Prostate gland (tissue), 2 donors: ENCODE results near the gene EXTL1. TPM values are rescaled to one million over a fixed set of nuclear protein-coding genes. Genes with fewer than 3 reads are reported as not detected.

Experiments
- DNase-seq: peaks from one replicate; pipeline ENCODE4 v3.0.0-alpha.2; 2019; ENCODE audit warnings: low spot score
- H3K27ac ChIP-seq, 2 donors: fragments of 200-600 bp; sonication (generic); 2 replicates each; pipeline ENCODE4 v1.5.1; 2017 to 2019
- H3K27me3 ChIP-seq: fragments of 200-600 bp; sonication (generic); replicated peaks from 2 replicates; pipeline ENCODE4 v1.5.1; 2019; ENCODE audit not compliant: insufficient read depth
- H3K36me3 ChIP-seq, 2 donors: fragments of 200-600 bp; sonication (generic); 1 replicate in 1 of 2; 2 replicates in 1 of 2; pipeline versions ENCODE4 v1.5.1 to v1.8.1; 2017 to 2019
- H3K4me1 ChIP-seq: fragments of 200-600 bp; sonication (generic); replicated peaks from 2 replicates; pipeline ENCODE4 v1.5.1; 2019
- H3K4me3 ChIP-seq, 2 donors: fragments of 200-600 bp; sonication (generic); 2 replicates each; pipeline ENCODE4 v1.5.1; 2017 to 2019
- H3K9me3 ChIP-seq: fragments of 200-600 bp; sonication (generic); 2 replicates; pipeline ENCODE4 v1.5.1; 2017
- POLR2A ChIP-seq: fragments of 450-650 bp; IDR thresholded peaks from one replicate; pipeline ENCODE4 v1.6.1; 2016; ENCODE audit warnings: antibody characterized with exemption, mild to moderate bottlenecking
- POLR2AphosphoS5 ChIP-seq: sonication (generic); formaldehyde crosslinking; IDR thresholded peaks from one replicate; pipeline ENCODE4 v1.6.1; 2017; ENCODE audit warnings: antibody characterized with exemption
- WGBS: methylation state at CpG from one replicate; pipeline ENCODE4 v1.1.5; 2018; 5-methylcytosine and 5-hydroxymethylcytosine counted together
- intact Hi-C: fragments of 100-400 bp; cut with DNase I; formaldehyde crosslinking; loops from one replicate; pipeline ENCODE4 v1.14.2; 2022
- total RNA-seq, 2 donors: library from RNA; depleted of rRNA; stranded (reverse); fragments of >200 nt; gene quantifications; one replicate each; pipeline ENCODE4 v1.1.0, GENCODE V29; 2016
- TF ChIP-seq, protein P1 (sequence below), 4 experiments: fragments of 200-600 bp in 2 of 4; fragments of 450-650 bp in 2 of 4; sonication (generic) in 2 of 4; IDR thresholded peaks; 1 replicate in 3 of 4; 2 replicates in 1 of 4; pipeline ENCODE4 v1.5.1; 2016 to 2019; ENCODE audit warnings: antibody characterized with exemption in 4 of 4, mild to moderate bottlenecking in 2 of 4, moderate library complexity in 2 of 4

EXTL1 gene
- total RNA-seq, 2 donors from 2014 or later = 3.2 TPM; not detected in 1

DNA sequence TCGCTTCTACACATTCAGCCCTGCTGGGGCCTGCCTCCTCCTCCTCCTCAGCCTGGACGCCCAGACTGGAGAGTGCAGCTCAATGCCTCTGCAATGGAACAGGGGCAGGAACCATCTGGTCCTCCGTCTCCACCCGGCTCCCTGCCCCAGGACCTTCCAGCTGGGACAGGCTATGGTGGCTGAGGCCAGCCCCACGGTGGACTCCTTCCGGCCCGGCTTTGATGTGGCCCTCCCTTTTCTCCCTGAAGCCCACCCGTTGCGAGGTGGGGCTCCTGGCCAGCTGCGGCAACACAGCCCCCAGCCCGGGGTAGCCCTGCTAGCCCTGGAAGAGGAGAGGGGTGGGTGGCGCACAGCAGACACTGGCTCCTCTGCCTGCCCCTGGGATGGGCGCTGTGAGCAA, 1.4 kb downstream of the EXTL1 start:
- intact Hi-C loops = no loop called here
- H3K4me1 ChIP-seq = no peaks in the 10 kb centered on the region
- no peaks in the 10 kb centered on the region for H3K9me3 ChIP-seq
- H3K27me3 ChIP-seq = no peaks in the 10 kb centered on the region
- WGBS = 84% methylated on average over 13 of the region's 13 CpGs
- TF ChIP-seq POLR2A (no peak), POLR2AphosphoS5 (no peak)
- TF ChIP-seq, protein P1, sequence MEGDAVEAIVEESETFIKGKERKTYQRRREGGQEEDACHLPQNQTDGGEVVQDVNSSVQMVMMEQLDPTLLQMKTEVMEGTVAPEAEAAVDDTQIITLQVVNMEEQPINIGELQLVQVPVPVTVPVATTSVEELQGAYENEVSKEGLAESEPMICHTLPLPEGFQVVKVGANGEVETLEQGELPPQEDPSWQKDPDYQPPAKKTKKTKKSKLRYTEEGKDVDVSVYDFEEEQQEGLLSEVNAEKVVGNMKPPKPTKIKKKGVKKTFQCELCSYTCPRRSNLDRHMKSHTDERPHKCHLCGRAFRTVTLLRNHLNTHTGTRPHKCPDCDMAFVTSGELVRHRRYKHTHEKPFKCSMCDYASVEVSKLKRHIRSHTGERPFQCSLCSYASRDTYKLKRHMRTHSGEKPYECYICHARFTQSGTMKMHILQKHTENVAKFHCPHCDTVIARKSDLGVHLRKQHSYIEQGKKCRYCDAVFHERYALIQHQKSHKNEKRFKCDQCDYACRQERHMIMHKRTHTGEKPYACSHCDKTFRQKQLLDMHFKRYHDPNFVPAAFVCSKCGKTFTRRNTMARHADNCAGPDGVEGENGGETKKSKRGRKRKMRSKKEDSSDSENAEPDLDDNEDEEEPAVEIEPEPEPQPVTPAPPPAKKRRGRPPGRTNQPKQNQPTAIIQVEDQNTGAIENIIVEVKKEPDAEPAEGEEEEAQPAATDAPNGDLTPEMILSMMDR (IDR thresholded peaks at IDR 0.05) = no peak
- no peak for DNase-seq
- H3K4me3 ChIP-seq = no peak overlapping the region
- no peaks in the 10 kb centered on the region for H3K36me3 ChIP-seq
- no peak overlapping the region for H3K27ac ChIP-seq

DNA sequence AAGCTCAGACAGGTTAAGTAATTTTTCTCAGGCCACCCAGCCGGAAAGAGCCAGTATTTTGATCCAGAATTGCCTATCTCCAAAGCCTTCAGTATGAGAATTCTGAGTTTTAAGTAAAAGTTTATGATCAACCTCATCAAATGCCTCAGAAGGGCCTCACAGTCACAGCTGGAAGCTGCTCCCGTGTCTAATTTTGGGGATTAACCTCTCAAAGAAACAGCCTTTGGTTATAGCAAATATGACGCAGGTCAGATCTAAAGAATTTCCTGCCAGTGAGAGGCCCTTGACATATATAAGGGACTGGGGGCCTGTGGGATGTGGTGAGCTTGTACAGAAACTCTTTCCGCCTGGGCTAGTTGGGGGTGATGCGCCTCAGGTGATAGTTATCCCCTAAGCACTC, 2.3 kb downstream of the EXTL1 start:
- 91% methylated on average over 5 of the region's 5 CpGs for WGBS
- no peaks in the 10 kb centered on the region for H3K36me3 ChIP-seq
- no peaks in the 10 kb centered on the region for H3K4me1 ChIP-seq
- H3K27me3 ChIP-seq = no peaks in the 10 kb centered on the region
- no peak for DNase-seq
- no peaks in the 10 kb centered on the region for H3K9me3 ChIP-seq
- no peak overlapping the region for H3K4me3 ChIP-seq
- no peak overlapping the region for H3K27ac ChIP-seq
- TF ChIP-seq, protein P1 (IDR thresholded peaks at IDR 0.05) = no peak
- intact Hi-C loops = no loop called here

DNA sequence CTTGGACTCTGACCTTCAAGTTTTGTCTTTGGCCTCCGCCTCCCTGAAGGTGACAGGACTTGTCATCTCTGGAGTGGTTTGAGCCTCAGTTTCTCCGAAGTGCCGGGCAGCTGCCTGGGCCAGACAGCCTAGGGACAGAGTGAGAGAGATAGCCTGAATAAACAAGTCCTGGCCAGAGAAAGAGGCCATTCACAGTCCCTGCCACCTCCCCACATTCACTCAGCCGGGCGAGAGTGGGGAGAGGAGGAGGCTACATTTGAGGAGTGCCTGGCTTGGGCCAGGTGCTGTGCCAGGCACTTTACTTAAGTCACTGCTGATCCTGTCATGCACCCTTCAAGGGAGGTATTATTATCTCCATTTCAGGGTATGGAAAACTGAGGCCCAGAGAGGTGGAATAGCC, 3.5 kb downstream of the EXTL1 start:
- no peak overlapping the region for H3K27ac ChIP-seq
- no peaks in the 10 kb centered on the region for H3K9me3 ChIP-seq
- H3K4me1 ChIP-seq = no peaks in the 10 kb centered on the region
- intact Hi-C loops = no loop called here
- peaks cover 4% of the 10 kb centered on the region for H3K27me3 ChIP-seq
- 86% methylated on average over 5 of the region's 5 CpGs for WGBS
- H3K36me3 ChIP-seq = no peaks in the 10 kb centered on the region
- H3K4me3 ChIP-seq = no peak overlapping the region
- TF ChIP-seq, protein P1 (IDR thresholded peaks at IDR 0.05) = no peak
- DNase-seq = no peak

DNA sequence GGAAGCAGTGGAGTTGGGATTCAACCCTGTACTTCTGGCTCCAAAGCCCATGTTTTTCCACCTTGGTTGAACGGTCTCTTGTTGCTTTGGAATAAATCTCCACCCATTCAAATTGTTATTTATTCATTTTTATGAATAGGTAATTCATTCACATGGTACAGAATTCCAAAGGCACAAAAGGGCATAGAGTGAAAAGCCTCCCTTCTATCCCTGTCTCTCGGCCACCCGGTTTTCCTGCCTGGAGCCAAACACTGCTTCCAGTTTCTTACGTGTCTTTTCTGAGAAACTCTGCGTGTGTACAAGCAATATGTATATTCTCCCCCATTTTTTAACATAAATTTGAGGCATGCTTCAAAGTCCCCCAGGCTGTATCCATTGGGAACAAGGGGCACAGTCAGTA, 3.9 kb downstream of the EXTL1 start:
- no peak for DNase-seq
- no peaks in the 10 kb centered on the region for H3K36me3 ChIP-seq
- TF ChIP-seq POLR2A (no peak), POLR2AphosphoS5 (no peak)
- TF ChIP-seq, protein P1 (IDR thresholded peaks at IDR 0.05) = no peak
- H3K27ac ChIP-seq = no peak overlapping the region
- WGBS = 67% methylated on average over 5 of the region's 5 CpGs
- no peak overlapping the region for H3K4me3 ChIP-seq
- no peaks in the 10 kb centered on the region for H3K4me1 ChIP-seq
- peaks cover 4% of the 10 kb centered on the region for H3K27me3 ChIP-seq
- intact Hi-C loops = no loop called here
- no peaks in the 10 kb centered on the region for H3K9me3 ChIP-seq

DNA sequence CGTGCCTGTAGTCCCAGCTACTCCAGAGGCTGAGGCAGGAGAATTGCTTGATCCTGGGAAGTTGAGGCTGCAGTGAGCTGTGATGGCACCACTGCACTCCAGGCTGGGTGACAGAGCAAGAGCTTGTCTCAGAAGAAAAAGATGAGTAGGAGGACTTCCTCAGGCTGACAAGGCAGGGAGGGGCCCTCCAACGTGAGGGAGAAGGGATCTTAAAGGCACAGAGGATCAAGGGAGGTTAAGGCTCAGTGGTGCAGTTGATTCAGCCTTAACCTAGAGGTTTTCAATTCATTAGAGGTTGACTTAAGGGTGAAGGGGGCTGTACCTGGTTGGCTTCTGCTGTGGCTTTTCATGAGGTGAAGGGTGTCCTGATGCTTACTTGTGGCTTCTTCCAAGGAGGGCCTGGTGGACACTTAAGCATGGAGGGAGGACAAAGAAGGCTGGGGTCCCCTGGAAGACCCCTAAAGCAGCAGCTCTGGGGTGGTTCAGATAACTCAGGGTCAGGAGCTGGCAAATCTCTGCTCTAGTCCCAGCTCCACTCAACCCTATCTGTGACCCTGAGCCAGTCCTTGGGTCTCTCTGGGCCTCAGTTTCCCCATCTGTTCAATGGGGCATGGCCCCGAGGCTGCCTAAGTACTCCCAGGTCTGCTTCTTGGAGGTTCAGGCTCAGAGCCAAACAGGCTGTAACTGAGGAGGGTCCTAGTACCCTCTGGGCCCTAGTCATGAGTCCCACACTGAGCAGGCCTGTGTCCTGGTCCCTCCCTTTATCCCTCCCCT, 6.3 kb downstream of the EXTL1 start:
- WGBS = 31% methylated on average over 3 of the region's 3 CpGs
- no peak for DNase-seq
- intact Hi-C loops = no loop called here

More for the DNA sequence above, 6.3 kb downstream of the EXTL1 start:
- no peaks in the 10 kb centered on the region for H3K4me1 ChIP-seq
- peaks cover 4% of the 10 kb centered on the region for H3K27me3 ChIP-seq
- no peak overlapping the region for H3K27ac ChIP-seq
- H3K36me3 ChIP-seq = no peaks in the 10 kb centered on the region
- H3K4me3 ChIP-seq = no peak overlapping the region
- no peaks in the 10 kb centered on the region for H3K9me3 ChIP-seq
- TF ChIP-seq, protein P1 (IDR thresholded peaks at IDR 0.05) = no peak
- TF ChIP-seq POLR2A (no peak), POLR2AphosphoS5 (no peak)
